Pancreas (tissue), 10 donors: ENCODE measurements around the gene HYI. TPM values are rescaled to one million over a fixed set of nuclear protein-coding genes. Genes with fewer than 3 reads are reported as not detected.
"Not testable (repeated sequence)": the region's sequence is repeated elsewhere in the genome, so short reads cannot be mapped to it uniquely, and the experiment has no call there.

ENCODE experiments used
- ATAC-seq, 4 donors: fragments of 200-7000 bp; cut with Tn5 transposase; one replicate each; pipeline versions ENCODE4 v1.8.0 to v1.9.1; 2020; ENCODE audit warnings: mild to moderate bottlenecking in 4 of 4, moderate library complexity in 4 of 4
- DNase-seq, 6 donors: peaks; one replicate each; pipeline ENCODE4 v3.0.0-alpha.2; 2020
- FAIRE-seq: peaks from 2 replicates; lab custom pipeline; 2012; peaks lifted over from hg19 to GRCh38; lab: Jason Lieb, UNC
- H3K27ac ChIP-seq, 4 donors: fragments of 200-600 bp; sonication (generic); 1 replicate in 3 of 4; 2 replicates in 1 of 4; pipeline versions ENCODE4 v1.5.0 to v1.8.0; 2020
- H3K27me3 ChIP-seq, 4 donors: fragments of 200-600 bp; one replicate each; pipeline ENCODE4 v1.8.0; 2021
- H3K36me3 ChIP-seq, 3 donors: fragments of 200-600 bp; sonication (generic) in 1 of 3; one replicate each; pipeline versions ENCODE4 v1.5.0 to v1.8.0; 2020 to 2021
- H3K4me1 ChIP-seq, 3 donors: fragments of 200-600 bp; one replicate each; pipeline ENCODE4 v1.8.0; 2021
- H3K4me3 ChIP-seq, 4 donors: fragments of 200-600 bp; sonication (generic) in 2 of 4; one replicate each; pipeline versions ENCODE4 v1.5.0 to v1.8.0; 2020 to 2021
- H3K9me3 ChIP-seq, 4 donors: fragments of 200-600 bp; one replicate each; pipeline ENCODE4 v1.8.0; 2021
- WGBS, 2 donors: extraction: QIAGEN DNeasy Blood & Tissue Kit; methylation state at CpG; one replicate each; pipeline ENCODE4 v1.1.7; 2013; 5-methylcytosine and 5-hydroxymethylcytosine counted together
- intact Hi-C, 3 donors: fragments of 100-400 bp; cut with DNase I; formaldehyde crosslinking; loops; one replicate each; pipeline versions ENCODE4 v1.11.1 to v1.14.2; 2022
- polyA plus RNA-seq, 2 donors: library from polyadenylated mRNA; stranded (reverse); fragments of 200-250 nt; gene quantifications; one replicate each; pipeline ENCODE4 v1.2.3, GENCODE V29; 2013
- total RNA-seq, 6 donors: library from RNA; stranded (reverse); fragmentation: NEBNext Ultra II Directional in 4 of 6; extraction: Animal tissue kit (Norgen Biotek cat#: 25700) in 4 of 6; gene quantifications; one replicate each; pipeline versions ENCODE4 v1.2.1 to v1.2.4, GENCODE V29; 2021 to 2023
- TF ChIP-seq, protein P1 (sequence below), 4 donors: fragments of 200-600 bp; sonication (generic) in 3 of 4; IDR thresholded peaks; one replicate each; pipeline versions ENCODE4 v1.5.0 to v1.8.0; 2021; ENCODE audit warnings: antibody characterized with exemption in 4 of 4
- donor health status: healthy with polysubstance abuse.
- donor health status: DM: no; HTN: no; CAD: no; lungs with moderate emphysema.
- donor health status: DM: no; HTN: no; CAD: no.
- donor health status: control.
- donor health status: control.
- donor health status: Bipolar disorder and iron deficiency.
- donor health status: DM: yes; HTN: yes; CAD: no.
- donor health status: DM: no; HTN: no; CAD: no.
- donor health status: DM: no; HTN: no; CAD: no.
- donor health status: DM: yes; HTN: yes; CAD: no.

The HYI gene
- total and polyA plus RNA-seq, 8 donors = 39.9 to 235 (median 59.1) TPM

DNA sequence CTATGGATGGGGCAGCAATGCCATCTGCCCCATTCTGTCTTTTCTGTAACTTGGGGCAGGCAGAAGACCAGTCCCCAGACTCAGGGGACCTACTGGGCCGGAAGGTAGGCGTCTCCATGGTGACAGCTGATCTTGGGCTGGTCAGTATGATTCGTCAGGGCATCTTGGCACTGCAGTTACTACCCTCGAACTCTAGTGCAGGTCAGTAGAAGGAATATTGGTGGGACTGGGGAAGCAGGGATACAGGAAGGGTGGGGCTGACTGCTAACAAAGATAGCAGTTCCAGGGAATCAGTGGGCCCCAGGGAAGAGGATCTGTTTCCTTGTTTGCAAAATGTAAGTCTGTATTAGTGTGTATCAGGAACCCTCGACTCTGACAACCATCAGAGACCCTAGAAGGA, 37.8 kb downstream of the HYI start:
- no peak for ATAC-seq
- Histone ChIP-seq H3K4me1 (no peaks in the 10 kb centered on the region), H3K9me3 (no peaks in the 10 kb centered on the region), H3K36me3 (peaks cover 4 to 30% (median 6%) of the 10 kb centered on the region in 3 donors), H3K27ac (no peak overlapping the region), H3K27me3 (no peaks in the 10 kb centered on the region), H3K4me3 (no peak overlapping the region)
- 77 to 87% methylated on average over 5 of the region's 5 CpGs for WGBS, 2 donors
- intact Hi-C loops = loop anchor here in 1 of 3 donors (5.0 kb wide), 1 partner anchor 189 kb away; no protein-coding TSS in a partner anchor
- TF ChIP-seq, protein P1, sequence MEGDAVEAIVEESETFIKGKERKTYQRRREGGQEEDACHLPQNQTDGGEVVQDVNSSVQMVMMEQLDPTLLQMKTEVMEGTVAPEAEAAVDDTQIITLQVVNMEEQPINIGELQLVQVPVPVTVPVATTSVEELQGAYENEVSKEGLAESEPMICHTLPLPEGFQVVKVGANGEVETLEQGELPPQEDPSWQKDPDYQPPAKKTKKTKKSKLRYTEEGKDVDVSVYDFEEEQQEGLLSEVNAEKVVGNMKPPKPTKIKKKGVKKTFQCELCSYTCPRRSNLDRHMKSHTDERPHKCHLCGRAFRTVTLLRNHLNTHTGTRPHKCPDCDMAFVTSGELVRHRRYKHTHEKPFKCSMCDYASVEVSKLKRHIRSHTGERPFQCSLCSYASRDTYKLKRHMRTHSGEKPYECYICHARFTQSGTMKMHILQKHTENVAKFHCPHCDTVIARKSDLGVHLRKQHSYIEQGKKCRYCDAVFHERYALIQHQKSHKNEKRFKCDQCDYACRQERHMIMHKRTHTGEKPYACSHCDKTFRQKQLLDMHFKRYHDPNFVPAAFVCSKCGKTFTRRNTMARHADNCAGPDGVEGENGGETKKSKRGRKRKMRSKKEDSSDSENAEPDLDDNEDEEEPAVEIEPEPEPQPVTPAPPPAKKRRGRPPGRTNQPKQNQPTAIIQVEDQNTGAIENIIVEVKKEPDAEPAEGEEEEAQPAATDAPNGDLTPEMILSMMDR (IDR thresholded peaks at IDR 0.05) = no peak
- no peak for DNase-seq
- FAIRE-seq = no peak

DNA sequence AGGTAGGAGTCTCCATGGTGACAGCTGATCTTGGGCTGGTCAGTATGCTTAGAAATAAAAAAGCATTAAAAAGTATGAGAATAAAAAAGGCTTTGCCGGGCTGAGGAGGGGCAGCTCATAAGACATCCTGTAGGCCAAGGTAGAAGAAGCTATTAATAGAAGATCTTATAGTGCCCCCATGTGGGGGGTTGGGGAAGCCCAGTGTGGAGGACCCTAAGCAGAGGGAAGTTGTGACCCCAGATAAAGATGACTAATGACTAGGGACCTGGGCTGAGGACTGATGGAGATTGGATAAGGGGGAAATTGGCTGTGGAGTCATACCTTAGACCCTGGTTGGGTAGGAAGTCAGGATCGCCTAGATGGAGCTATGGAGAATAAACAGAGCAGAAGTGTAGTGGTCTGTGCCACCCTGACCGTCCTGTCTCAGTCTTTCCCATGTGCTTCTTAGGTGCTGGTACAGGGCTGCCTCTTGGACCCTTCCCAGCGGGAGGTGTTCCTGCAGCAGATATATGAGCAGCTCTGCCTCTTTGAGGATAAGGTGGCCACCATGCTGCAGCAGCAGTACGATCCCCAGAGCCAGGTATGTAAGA, 39.0 kb downstream of the HYI start:
- intact Hi-C loops = loop anchor here in 1 of 3 donors (5.0 kb wide), 1 partner anchor 187 kb away; no protein-coding TSS in a partner anchor
- DNase-seq (peak in 4 of 6 donors; percentile 37 to 66 (median 54)), ATAC-seq (peak; percentile 70 to 98 (median 88)), FAIRE-seq (no peak)
- Histone ChIP-seq H3K27me3 (no peaks in the 10 kb centered on the region), H3K36me3 (peaks cover 4 to 18% (median 6%) of the 10 kb centered on the region in 3 donors), H3K4me1 (no peaks in the 10 kb centered on the region), H3K27ac (no peak overlapping the region), H3K9me3 (no peaks in the 10 kb centered on the region), H3K4me3 (no peak overlapping the region)
- TF ChIP-seq, protein P1 (IDR thresholded peaks at IDR 0.05) = peak; percentile 33 to 57 (median 48)
- WGBS, 2 donors = 78 to 90% methylated on average over 5 of the region's 5 CpGs

DNA sequence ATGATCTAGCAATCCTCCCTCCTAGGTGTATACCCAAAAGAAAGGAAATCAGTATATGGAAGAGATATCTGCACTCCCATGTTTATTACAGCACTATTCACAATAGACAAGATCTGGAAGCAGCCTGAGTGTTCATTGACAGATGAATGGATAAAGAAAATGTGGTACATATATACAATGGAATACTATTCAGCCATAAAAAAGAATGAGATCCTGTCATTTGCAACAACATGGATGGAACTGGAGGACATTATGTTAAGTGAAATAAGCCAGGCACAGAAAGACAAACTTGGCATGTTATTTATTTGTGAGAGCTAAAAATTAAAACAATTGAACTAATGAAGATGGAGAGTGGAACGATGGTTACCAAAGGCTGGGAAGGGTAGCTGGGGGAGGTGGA, 40.3 kb downstream of the HYI start:
- FAIRE-seq, H3K4me1 ChIP-seq, intact Hi-C loops, H3K9me3 ChIP-seq, H3K4me3 ChIP-seq, H3K27ac ChIP-seq, ATAC-seq, H3K36me3 ChIP-seq, DNase-seq, H3K27me3 ChIP-seq: not testable (repeated sequence)
- 97% methylated on average over 1 of the region's 1 CpG for whole genome bisulfite sequencing, 2 donors

DNA sequence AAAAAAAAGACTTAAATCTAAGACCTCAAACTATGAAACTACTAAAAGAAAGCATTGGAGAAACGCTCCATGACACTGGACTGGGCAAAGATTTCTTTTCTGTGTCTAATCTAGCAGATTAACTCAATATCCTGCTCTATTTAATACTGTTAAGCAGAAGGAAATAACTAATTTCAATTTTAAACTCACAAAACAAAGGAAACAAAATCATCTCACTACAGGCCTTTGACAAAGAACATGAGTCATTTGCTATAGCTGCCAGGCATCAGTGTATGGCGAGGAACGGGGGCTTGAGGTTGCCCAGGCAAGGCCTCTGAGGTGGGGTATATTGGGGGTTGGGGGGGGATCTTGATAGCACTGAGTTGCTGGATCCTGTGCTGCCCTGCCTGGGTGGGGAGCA, 43.2 kb downstream of the HYI start:
- 88 to 97% methylated on average over 3 of the region's 3 CpGs for WGBS, 2 donors
- FAIRE-seq = no peak
- H3K4me3 ChIP-seq = no peak overlapping the region
- no peaks in the 10 kb centered on the region for H3K4me1 ChIP-seq
- peaks cover 0 to 15% (median 1%) of the 10 kb centered on the region in 3 donors for H3K36me3 ChIP-seq
- DNase-seq = no peak
- intact Hi-C loops = no loop called here
- no peaks in the 10 kb centered on the region for H3K9me3 ChIP-seq
- TF ChIP-seq, protein P1 (IDR thresholded peaks at IDR 0.05) = no peak
- no peak for ATAC-seq
- no peaks in the 10 kb centered on the region for H3K27me3 ChIP-seq
- no peak overlapping the region for H3K27ac ChIP-seq

DNA sequence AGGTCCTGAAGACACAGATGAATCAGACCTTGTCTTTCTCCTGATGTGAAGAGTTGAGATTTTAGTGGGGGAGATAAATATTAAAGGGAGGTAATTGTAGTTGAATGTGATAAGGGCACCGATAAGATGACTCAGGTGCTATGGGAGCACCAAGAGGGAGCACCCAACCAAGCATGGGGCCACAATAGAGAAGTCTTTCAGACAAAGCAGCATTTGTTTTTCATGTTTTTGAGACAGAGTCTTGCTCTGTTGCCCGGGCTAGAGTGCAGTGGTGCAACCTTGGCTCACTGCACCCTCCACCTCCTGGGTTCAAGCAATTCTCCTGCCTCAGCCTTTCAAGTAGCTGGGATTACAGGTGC, 47.9 kb downstream of the HYI start:
- Histone ChIP-seq H3K27ac (no peak overlapping the region), H3K4me3 (no peak overlapping the region), H3K4me1 (no peaks in the 10 kb centered on the region), H3K27me3 (no peaks in the 10 kb centered on the region), H3K36me3 (peaks cover 0 to 25% (median 7%) of the 10 kb centered on the region in 3 donors), H3K9me3 (no peaks in the 10 kb centered on the region)
- no peak for ATAC-seq
- intact Hi-C loops = no loop called here
- TF ChIP-seq, protein P1 (IDR thresholded peaks at IDR 0.05) = no peak
- 85 to 89% methylated on average over 2 of the region's 2 CpGs for WGBS, 2 donors
- DNase-seq = no peak
- FAIRE-seq = no peak
